Measurements from ENCODE around the gene FAXDC2.
A peak's percentile ranks its signal among the peaks of the same experiment; 100 is the strongest.

The FAXDC2 gene, protein sequence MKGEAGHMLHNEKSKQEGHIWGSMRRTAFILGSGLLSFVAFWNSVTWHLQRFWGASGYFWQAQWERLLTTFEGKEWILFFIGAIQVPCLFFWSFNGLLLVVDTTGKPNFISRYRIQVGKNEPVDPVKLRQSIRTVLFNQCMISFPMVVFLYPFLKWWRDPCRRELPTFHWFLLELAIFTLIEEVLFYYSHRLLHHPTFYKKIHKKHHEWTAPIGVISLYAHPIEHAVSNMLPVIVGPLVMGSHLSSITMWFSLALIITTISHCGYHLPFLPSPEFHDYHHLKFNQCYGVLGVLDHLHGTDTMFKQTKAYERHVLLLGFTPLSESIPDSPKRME

DNA sequence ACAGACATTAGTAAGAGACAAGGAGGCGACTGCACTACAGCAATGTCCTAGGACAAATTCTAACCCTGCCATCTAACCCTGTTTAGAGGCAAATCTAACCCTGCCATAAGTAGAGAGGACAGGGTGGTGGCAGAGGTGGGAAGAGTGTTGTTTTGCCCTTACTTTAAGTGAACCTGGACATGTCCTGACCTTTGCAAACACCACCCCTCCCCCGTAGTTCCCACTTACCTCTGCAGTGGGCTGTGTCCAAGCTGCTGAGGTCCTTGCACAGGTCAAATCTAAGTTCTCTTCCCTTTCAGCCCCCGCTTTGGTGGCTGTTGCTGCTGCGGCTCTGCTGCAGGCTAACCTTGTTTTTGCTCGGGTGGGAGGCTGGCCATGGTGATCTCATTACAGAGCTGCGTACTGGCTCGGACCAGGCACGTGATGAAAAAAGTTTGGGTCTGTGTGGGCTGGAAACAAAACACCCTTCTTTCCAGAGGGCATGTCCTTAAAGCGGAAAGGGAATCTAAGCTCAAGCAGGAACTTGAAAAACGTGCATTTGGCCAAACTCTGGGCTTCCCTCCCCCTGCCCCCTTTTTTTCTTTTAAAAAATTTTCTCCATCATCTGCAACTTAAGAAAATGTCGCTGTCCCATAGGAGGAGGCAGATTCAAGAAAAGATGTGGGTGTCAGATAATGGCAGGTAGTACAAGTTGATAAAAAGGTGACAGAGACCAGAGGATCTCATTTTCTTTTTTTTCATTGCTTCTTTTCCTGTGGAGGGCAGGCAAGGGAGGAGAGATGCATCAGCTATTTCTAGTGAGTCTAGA is at the start of gene FAXDC2:
Gene FAXDC2 (minus strand): TSS at position 349 of the 808 bp plus-strand sequence. CDS start 12,425 bp downstream, outside the sequence.
- H3K4me1 ChIP-seq, result peaks cover 29% of the 10 kb centered on the region

GRCh38 chr5:154900066-154900465 is 49.7 kb upstream of the FAXDC2 start:
- H3K27ac ChIP-seq, result no peak overlapping the region
- TF ChIP-seq CTCF (IDR thresholded peaks at IDR 0.05), result no peak
- H3K36me3 ChIP-seq (ENCODE audit: control insufficient read depth, insufficient read depth, low read length), result no peaks in the 10 kb centered on the region

More for the DNA sequence above, at the start of gene FAXDC2:
- H3K4me2 ChIP-seq (ENCODE audit: low read length), result peak within 1 kb of the TSS; percentile 83
- H3K27ac ChIP-seq, result peak within 1 kb of the TSS; percentile 87
- H3K4me3 ChIP-seq (ENCODE audit: low read depth, low read length), result peak within 1 kb of the TSS; percentile 94
- H3K9ac ChIP-seq, result peak within 1 kb of the TSS; percentile 9
- no peak for TF ChIP-seq CTCF (IDR thresholded peaks at IDR 0.05)
- peaks cover 26% of the 10 kb centered on the region for H3K79me2 ChIP-seq
- H3K27me3 ChIP-seq (ENCODE audit: control insufficient read depth, insufficient read depth, low read length), result no peaks in the 10 kb centered on the region
- H3K9me3 ChIP-seq (ENCODE audit: control insufficient read depth, low read length), result no peaks in the 10 kb centered on the region
- H3K36me3 ChIP-seq (ENCODE audit: control insufficient read depth, insufficient read depth, low read length), result no peaks in the 10 kb centered on the region
- peak within 1 kb of the TSS; percentile 68 for H2AFZ ChIP-seq

DNA sequence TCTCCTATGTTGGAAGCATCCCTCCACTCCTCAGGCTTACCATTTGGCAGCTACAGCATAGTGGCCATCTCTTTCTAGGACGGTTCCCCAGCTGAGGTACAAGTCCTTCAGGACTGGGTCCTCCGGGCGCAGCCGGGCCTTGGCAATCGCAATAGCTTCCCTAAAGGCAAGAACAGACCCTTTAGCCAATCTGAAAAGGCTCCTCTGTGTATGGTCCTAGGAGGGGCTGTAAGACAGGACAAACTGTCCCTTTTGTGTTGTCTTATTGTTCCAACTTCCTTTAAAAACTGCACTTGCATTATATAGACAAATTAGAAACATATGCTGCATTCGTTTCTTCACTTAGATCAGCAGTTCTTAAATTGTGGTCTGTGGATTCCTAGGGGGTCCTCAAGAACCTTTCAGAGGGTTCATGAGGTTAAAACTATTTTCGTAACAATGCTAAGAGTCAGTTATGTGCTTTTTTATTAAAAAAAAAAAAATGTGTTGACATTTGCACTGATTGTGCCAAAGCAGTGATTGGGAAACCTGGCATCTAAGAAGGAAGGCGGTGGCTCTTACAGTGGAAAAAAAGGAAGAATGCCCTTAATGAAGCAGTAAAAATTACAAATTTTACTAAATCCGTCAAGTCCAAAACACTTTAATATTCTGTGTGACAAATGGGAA is 48.9 kb upstream of the FAXDC2 start:
- H2AFZ ChIP-seq, result no peak overlapping the region
- H3K9me3 ChIP-seq (ENCODE audit: control insufficient read depth, low read length), result no peaks in the 10 kb centered on the region
- no peaks in the 10 kb centered on the region for H3K36me3 ChIP-seq (ENCODE audit: control insufficient read depth, insufficient read depth, low read length)
- no peak for TF ChIP-seq CTCF (IDR thresholded peaks at IDR 0.05)
- no peak overlapping the region for H3K9ac ChIP-seq
- no peak overlapping the region for H3K27ac ChIP-seq
- no peaks in the 10 kb centered on the region for H3K79me2 ChIP-seq
- no peak overlapping the region for H3K4me3 ChIP-seq (ENCODE audit: low read depth, low read length)
- H3K4me1 ChIP-seq, result peaks cover 3% of the 10 kb centered on the region
- no peaks in the 10 kb centered on the region for H3K27me3 ChIP-seq (ENCODE audit: control insufficient read depth, insufficient read depth, low read length)
- H3K4me2 ChIP-seq (ENCODE audit: low read length), result no peak overlapping the region

More at GRCh38 chr5:154900066-154900465, 49.7 kb upstream of the FAXDC2 start:
- Histone ChIP-seq H3K9ac (no peak overlapping the region), H3K4me3 (ENCODE audit: low read depth, low read length) (no peak overlapping the region), H3K79me2 (no peaks in the 10 kb centered on the region), H2AFZ (no peak overlapping the region), H3K4me1 (peaks cover 3% of the 10 kb centered on the region), H3K9me3 (ENCODE audit: control insufficient read depth, low read length) (no peaks in the 10 kb centered on the region), H3K27me3 (ENCODE audit: control insufficient read depth, insufficient read depth, low read length) (no peaks in the 10 kb centered on the region), H3K4me2 (ENCODE audit: low read length) (no peak overlapping the region)

DNA sequence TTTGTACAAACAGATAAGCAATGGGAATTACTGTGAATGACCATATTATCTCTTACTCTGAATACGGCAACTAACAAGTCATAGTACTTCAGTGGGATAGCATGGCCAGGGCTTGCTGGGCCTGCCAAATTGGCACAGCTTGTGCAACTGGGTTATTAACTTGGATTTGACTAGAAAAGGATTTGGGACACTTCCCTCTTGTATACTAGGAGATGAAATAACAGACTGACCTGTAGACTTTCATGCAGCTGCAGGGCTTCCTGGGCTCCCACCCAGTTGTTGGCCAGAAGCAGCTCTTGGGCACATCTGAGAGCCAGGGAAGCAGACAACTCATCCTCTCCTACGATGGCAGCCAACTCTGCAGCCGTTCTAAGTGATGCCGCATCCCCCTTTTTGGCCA is 47.8 kb upstream of the FAXDC2 start:
- Histone ChIP-seq H3K27me3 (ENCODE audit: control insufficient read depth, insufficient read depth, low read length) (no peaks in the 10 kb centered on the region), H3K27ac (no peak overlapping the region), H3K9ac (no peak overlapping the region), H3K9me3 (ENCODE audit: control insufficient read depth, low read length) (no peaks in the 10 kb centered on the region), H3K79me2 (no peaks in the 10 kb centered on the region), H3K4me3 (ENCODE audit: low read depth, low read length) (no peak overlapping the region), H3K4me1 (peaks cover 3% of the 10 kb centered on the region), H3K4me2 (ENCODE audit: low read length) (no peak overlapping the region), H3K36me3 (ENCODE audit: control insufficient read depth, insufficient read depth, low read length) (no peaks in the 10 kb centered on the region), H2AFZ (no peak overlapping the region)
- TF ChIP-seq CTCF (IDR thresholded peaks at IDR 0.05), result no peak

Data from parathyroid adenoma (tissue), 2 donors.